Measurements from ENCODE around the gene CFTR.
"Not testable (repeated sequence)": the region's sequence is repeated elsewhere in the genome, so short reads cannot be mapped to it uniquely, and the experiment has no call there.

The CFTR gene

GRCh38 chr7:117479225-117480054 lies at the start of gene CFTR:
CFTR (plus strand) TSS chr7:117480025; CDS start chr7:117480095, 70 bp downstream.
- DNase-seq, result no peak

DNA sequence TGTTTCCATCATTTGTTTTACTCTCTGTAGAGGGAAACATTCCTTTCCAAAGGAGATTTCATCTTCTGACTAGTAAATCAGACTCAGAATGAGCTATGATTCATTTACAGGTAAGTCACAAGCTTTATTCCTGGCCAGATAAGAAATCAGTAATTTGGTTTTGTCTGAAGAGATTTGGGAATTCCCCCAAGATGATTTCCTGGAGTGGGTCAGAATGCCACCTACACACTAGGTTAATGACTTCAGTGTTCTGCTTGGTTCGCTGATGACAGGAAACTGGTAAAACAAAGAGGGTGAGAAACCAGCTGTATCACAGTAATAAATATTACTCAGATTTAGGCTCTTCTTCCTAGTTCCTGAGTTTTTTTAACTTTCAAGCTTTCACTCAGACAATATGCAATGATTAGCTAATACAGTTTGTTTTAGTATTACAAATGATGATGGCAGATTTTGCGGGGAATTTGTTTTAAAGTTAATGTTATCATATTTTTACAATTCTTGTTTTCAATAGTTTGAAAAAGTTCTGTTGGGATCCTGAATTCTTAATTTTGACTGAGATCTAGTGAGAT lies 44.3 kb upstream of the CFTR start:
- DNase-seq, result no peak

DNA sequence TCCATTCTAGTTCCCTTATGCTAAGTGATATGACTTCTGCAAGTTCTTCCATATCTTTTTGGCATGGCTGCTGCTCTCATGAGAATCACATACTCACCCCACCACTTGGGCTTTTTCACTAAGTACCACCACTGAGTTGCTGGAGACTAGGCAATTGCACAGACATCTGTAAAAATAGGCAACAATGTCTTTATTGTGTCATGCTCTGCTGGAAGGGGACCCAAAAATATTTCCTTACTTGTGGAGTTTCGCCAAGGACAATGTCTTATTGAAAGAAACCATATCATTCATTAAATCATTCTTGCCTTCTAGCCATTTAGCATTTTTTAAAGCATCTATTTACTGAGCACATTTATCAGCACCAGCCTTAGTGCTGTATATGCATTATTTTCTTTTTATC lies 35.2 kb upstream of the CFTR start:
- no peak for DNase-seq

DNA sequence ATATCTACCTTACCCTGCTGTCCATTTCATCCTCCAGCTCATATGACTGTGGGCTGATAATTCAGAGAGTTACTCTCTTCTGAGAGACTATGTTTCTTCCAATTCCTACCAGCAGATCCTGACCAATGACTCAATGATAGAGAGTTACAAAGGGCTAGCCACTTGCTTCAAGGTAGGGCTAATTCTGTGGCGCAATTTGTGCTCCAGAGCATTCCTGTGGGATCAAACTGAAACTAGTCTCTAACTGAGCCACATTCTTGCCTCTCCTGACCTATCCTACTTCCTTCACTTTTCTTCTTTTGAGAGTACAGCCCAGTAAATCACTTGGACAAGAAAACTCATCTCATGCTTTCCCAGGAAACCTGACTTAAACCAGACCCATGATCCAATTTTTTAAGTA lies 34.6 kb upstream of the CFTR start:
- DNase-seq, result no peak

- DNase-seq, result no peak
Measured at GRCh38 chr7:117446220-117446815, 33.5 kb upstream of the CFTR start.

DNA sequence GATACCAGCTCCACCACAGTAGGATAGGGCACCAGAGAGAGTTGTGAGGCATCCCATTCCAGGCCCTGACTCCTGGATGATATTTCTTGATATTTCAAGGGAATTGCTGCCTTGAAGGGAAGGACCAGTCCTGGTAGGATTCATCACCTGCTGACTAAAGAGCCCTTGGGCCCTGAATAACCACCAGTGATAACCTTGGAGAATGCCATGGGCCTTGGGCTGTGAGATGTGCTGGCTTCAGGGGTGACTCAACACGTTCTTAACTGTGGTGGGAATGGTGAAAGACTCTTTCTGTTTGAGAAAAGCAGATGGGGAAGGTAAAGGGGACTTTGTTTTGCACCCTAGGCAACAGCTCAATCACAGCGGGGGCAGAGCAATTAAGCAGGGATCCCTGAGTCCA lies 31.2 kb upstream of the CFTR start:
- DNase-seq, result no peak

GRCh38 chr7:117458977-117459583 lies 20.7 kb upstream of the CFTR start:
- peak in 1 of 2 experiments; percentile 25 for DNase-seq

GRCh38 chr7:117459735-117460134 lies 20.1 kb upstream of the CFTR start:
- no peak for DNase-seq

GRCh38 chr7:117460815-117461214 lies 19.0 kb upstream of the CFTR start:
- not testable (repeated sequence) for DNase-seq

- DNase-seq, result no peak
Measured at GRCh38 chr7:117468174-117468573, 11.7 kb upstream of the CFTR start.

- peak; percentile 13 to 44 for DNase-seq
Measured at GRCh38 chr7:117470777-117471176, 9.0 kb upstream of the CFTR start.

DNA sequence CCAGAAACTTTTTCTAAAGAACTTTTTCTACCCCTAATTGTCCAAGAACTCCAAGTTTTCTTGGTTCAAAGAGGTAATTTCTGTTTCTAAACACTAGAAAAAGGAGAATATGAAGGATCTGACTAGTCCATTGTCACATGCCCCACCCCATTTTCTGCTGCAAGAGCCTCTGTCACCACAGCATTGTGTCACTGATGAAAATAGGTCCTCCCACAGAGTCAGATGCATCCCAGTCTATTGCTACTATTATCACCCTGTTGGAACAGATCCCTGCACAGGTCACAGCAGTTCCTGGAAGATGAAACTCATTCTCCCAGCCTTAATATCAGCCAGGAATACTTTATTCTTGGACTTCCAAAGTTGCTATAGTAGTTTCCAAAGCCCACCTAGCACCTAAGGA lies 7.5 kb upstream of the CFTR start:
- DNase-seq, result no peak

DNA sequence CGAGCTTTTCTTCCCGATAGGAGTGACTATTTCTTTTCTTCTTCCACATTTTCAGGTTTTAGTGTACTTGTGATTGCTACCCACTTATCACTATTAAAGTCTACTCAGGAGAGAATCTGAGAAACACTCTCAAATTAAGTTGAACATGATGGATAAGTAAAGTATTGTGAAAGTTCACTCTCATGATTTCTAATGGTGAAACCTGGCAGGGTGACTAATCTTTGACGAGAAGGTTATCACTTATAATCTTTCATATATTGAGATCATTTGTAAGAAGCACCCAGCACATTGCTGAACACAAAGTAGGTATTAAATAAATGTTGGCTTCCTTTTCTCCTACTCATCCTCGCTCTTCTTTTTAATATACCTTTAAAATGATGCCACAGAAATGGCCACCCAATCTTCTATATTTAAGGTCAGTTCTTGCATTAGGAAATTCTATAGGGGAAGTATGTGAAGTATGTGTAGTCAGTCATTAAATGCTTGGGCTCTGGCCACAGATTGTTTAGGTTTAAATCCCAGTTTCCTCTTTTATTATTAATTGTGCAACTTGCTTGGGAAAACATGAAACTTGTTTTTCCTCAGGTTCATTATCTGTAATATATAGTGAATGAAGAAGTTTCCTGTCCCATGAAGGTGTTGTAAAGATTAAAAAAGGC lies 3.1 kb upstream of the CFTR start:
- DNase-seq, result no peak

GRCh38 chr7:117478836-117479224 lies 995 bp upstream of the CFTR start:
- DNase-seq, result no peak

DNA sequence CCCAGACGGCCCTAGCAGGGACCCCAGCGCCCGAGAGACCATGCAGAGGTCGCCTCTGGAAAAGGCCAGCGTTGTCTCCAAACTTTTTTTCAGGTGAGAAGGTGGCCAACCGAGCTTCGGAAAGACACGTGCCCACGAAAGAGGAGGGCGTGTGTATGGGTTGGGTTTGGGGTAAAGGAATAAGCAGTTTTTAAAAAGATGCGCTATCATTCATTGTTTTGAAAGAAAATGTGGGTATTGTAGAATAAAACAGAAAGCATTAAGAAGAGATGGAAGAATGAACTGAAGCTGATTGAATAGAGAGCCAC lies 184 bp downstream of the CFTR start:
- DNase-seq, result no peak

GRCh38 chr7:117480978-117481377 lies 1.2 kb downstream of the CFTR start:
- no peak for DNase-seq

- no peak for DNase-seq
Measured at GRCh38 chr7:117485118-117485620, 5.3 kb downstream of the CFTR start.

- DNase-seq, result no peak
Measured at GRCh38 chr7:117489016-117489415, 9.2 kb downstream of the CFTR start.

DNA sequence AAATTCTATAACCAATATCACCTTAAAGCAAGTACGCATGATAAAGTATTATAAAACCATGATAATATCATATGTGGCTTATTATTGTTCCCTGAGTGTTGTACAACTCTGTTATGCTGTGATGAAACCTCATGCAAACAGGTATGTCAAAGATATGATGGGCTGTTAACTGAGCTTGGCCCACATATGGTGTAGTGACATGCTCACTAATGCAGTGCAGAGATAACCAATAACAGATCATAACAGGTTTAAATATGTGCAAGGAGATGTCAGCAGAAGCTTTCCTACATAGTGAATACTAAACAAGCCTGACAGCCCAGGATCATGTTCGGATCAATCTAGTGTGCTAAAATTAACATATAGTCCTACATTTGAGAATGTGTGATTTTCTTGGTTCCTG lies 9.6 kb downstream of the CFTR start:
- DNase-seq, result no peak

- no peak for DNase-seq
Measured at GRCh38 chr7:117489911-117490310, 10.1 kb downstream of the CFTR start.

DNA sequence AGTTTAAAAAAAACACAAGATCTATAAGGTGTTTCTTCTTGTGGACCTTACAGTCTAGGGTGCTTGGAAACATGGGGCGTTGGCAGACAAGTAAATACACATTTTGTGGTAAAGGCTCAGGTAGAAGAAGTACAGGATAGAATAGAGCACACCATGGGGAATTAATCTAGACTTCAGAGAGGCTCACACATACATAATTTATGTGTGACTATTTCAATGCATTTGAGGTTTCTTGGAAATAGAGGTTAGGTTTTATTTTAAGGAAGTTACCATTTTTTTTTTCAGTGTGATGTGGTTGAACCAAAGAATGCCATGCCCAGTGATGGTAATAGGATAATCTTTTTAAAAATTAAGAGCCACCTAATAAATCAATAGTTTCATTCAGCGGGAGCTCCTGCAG lies 12.8 kb downstream of the CFTR start:
- no peak for DNase-seq

DNA sequence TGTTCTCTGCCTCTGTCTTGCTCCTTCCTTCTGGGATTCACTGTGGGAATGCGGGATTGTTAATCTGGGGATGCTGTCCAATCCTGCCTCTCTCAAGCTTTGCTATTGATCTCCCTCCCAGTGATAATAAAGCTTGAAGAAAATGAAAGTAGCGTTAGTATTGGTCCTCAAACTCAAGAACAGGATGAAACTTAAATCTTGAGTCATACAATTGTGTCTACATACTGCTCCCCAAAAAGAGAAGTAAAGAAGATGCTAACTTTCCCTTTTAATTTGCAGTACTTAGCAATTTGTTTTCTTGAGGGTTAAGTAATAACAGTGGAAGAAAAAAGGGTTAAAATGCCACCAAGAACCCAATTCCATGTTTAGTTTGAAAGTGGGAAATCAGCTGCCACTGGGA lies 13.6 kb downstream of the CFTR start:
- DNase-seq, result no peak

- DNase-seq, result no peak
Measured at GRCh38 chr7:117495308-117495707, 15.5 kb downstream of the CFTR start.
